ENCODE measurements around the gene CHL1.

Gene CHL1

DNA sequence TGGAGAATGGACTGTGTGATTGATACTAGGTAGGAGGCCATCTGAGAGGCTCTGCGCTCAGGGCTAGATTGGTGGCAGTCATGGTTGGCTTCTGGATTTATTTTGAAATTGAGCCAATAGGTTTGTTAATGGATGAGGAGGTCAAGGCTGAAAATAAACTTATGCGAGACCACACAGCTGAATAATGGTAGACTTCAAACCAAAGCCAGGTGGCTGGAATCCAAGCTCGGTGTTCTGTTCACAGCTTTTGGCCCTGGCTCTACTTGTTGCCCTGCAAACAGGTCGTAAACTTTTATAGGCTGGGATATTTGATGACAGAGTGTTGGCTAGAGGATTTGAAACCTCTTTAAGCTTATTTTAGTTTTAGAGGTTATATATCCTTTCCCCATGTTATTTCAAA, 160.4 kb downstream of the CHL1 start:
- no peak overlapping the region for H3K27ac ChIP-seq (ENCODE audit: low read length)
- H4K20me1 ChIP-seq (ENCODE audit: insufficient read depth, low read length), result no peaks in the 10 kb centered on the region
- H2AFZ ChIP-seq (ENCODE audit: low read depth, low read length), result no peak overlapping the region
- no peaks in the 10 kb centered on the region for H3K4me1 ChIP-seq (ENCODE audit: insufficient read depth, low read length)
- H3K4me2 ChIP-seq (ENCODE audit: insufficient read depth, low read length), result no peak overlapping the region
- no peaks in the 10 kb centered on the region for H3K79me2 ChIP-seq (ENCODE audit: insufficient read depth, low read length)
- ATAC-seq (ENCODE audit: insufficient read depth, low read depth) (no peak), DNase-seq (no peak)
- H3K36me3 ChIP-seq (ENCODE audit: insufficient read depth, low read length), result no peaks in the 10 kb centered on the region
- H3K27me3 ChIP-seq (ENCODE audit: insufficient read depth, low read length, poor library complexity), result no peaks in the 10 kb centered on the region
- TF ChIP-seq CTCF (IDR thresholded peaks at IDR 0.05; ENCODE audit: borderline replicate concordance, extremely low read depth, low read length, poor library complexity, severe bottlenecking), result no peak
- no peak for TF ChIP-seq EZH2 (IDR thresholded peaks at IDR 0.05; ENCODE audit: borderline replicate concordance, low read depth, low read length, severe bottlenecking)
- no peak overlapping the region for H3K9ac ChIP-seq (ENCODE audit: low read depth, low read length)
- no peaks in the 10 kb centered on the region for H3K9me3 ChIP-seq (ENCODE audit: insufficient read depth, low read length, severe bottlenecking)
- no peak overlapping the region for H3K4me3 ChIP-seq (ENCODE audit: low read depth in 1 of 2, low read length in 2 of 2)

DNA sequence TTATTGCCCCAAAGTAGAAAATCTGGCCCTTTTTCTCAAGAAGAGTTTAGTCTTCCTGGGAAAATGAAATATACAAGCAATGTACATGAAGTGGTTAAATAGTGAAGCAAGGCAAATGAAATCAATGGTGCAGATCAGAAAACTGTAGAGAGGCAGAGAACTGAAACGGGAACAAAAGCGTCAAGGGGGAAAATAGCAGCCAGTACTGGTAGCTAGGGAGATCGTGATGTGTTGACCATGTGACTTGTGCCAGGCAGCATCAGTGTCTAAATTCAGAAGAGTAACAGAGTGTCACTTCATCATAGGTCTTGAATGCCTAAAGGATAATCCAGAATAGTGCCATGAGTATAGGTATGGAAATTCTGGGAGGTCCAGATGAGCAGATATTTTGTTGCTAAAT, 163.1 kb downstream of the CHL1 start:
- Histone ChIP-seq H3K27me3 (ENCODE audit: insufficient read depth, low read length, poor library complexity) (no peaks in the 10 kb centered on the region), H4K20me1 (ENCODE audit: insufficient read depth, low read length) (no peaks in the 10 kb centered on the region), H2AFZ (ENCODE audit: low read depth, low read length) (no peak overlapping the region), H3K9me3 (ENCODE audit: insufficient read depth, low read length, severe bottlenecking) (no peaks in the 10 kb centered on the region), H3K4me3 (ENCODE audit: low read depth in 1 of 2, low read length in 2 of 2) (no peak overlapping the region), H3K9ac (ENCODE audit: low read depth, low read length) (no peak overlapping the region), H3K4me1 (ENCODE audit: insufficient read depth, low read length) (no peaks in the 10 kb centered on the region), H3K36me3 (ENCODE audit: insufficient read depth, low read length) (no peaks in the 10 kb centered on the region), H3K79me2 (ENCODE audit: insufficient read depth, low read length) (no peaks in the 10 kb centered on the region), H3K4me2 (ENCODE audit: insufficient read depth, low read length) (no peak overlapping the region), H3K27ac (ENCODE audit: low read length) (no peak overlapping the region)
- no peak for TF ChIP-seq CTCF (IDR thresholded peaks at IDR 0.05; ENCODE audit: borderline replicate concordance, extremely low read depth, low read length, poor library complexity, severe bottlenecking)
- TF ChIP-seq EZH2 (IDR thresholded peaks at IDR 0.05; ENCODE audit: borderline replicate concordance, low read depth, low read length, severe bottlenecking), result no peak
- ATAC-seq (ENCODE audit: insufficient read depth, low read depth), result no peak
- no peak for DNase-seq

- H3K36me3 ChIP-seq (ENCODE audit: insufficient read depth, low read length), result no peaks in the 10 kb centered on the region
- H3K27me3 ChIP-seq (ENCODE audit: insufficient read depth, low read length, poor library complexity), result no peaks in the 10 kb centered on the region
- no peak for TF ChIP-seq CTCF (IDR thresholded peaks at IDR 0.05; ENCODE audit: borderline replicate concordance, extremely low read depth, low read length, poor library complexity, severe bottlenecking)
- TF ChIP-seq EZH2 (IDR thresholded peaks at IDR 0.05; ENCODE audit: borderline replicate concordance, low read depth, low read length, severe bottlenecking), result no peak
- no peaks in the 10 kb centered on the region for H3K79me2 ChIP-seq (ENCODE audit: insufficient read depth, low read length)
- ATAC-seq (ENCODE audit: insufficient read depth, low read depth) (no peak), DNase-seq (no peak)
- H3K27ac ChIP-seq (ENCODE audit: low read length), result no peak overlapping the region
- no peak overlapping the region for H3K4me2 ChIP-seq (ENCODE audit: insufficient read depth, low read length)
- H3K9ac ChIP-seq (ENCODE audit: low read depth, low read length), result no peak overlapping the region
- no peak overlapping the region for H2AFZ ChIP-seq (ENCODE audit: low read depth, low read length)
- H3K4me1 ChIP-seq (ENCODE audit: insufficient read depth, low read length), result no peaks in the 10 kb centered on the region
- H3K4me3 ChIP-seq (ENCODE audit: low read depth in 1 of 2, low read length in 2 of 2), result no peak overlapping the region
- no peaks in the 10 kb centered on the region for H4K20me1 ChIP-seq (ENCODE audit: insufficient read depth, low read length)
- no peaks in the 10 kb centered on the region for H3K9me3 ChIP-seq (ENCODE audit: insufficient read depth, low read length, severe bottlenecking)
Observed at GRCh38 chr3:362681-363338, 166.2 kb downstream of the CHL1 start.

All from DND-41 (cell line).